CD4-positive, alpha-beta T cell treated with Interleukin-4 for 1 hour (primary cell): ENCODE measurements around the gene FXYD4.

Experiments used
- DNase-seq, 2 donors: peaks; one replicate each; pipeline ENCODE4 v3.0.0-alpha.2; 2020 to 2022

The FXYD4 gene

DNA sequence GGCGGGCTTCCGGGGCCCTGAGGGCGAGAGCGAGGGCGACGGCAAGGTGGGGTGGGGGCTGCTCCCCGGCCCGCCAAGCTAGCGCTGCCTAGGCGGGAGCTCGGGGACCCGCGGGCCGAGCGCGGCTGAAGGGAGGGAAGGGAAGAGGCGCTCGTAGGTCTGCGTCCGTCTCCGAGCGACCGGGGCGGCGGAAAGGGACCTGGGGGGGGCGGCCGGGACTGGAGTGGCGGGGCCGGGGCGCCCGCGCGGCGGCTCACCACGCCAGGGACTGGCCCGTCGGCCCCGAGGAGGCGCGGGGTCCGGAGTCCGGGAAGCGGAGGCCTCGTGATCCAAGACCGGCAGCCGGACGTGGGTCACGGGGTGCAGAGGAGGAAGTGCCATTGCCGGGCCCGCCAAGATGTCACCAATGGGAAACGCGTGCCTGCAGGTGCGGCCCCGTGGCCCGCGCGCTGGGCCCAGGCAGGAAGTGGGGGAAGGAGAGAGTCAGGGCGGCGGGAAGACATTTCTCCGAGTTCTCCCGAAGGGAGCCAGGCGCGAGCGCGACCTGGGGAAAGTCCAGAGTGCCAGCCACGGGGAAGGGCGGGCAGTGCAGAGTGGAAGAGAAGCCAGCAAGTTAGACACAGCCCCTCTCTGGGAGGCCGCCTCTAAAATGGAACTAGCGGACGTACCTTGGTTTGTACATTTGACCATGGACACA, 25.6 kb downstream of the FXYD4 start:
- DNase-seq: peak; percentile 83 to 85

DNA sequence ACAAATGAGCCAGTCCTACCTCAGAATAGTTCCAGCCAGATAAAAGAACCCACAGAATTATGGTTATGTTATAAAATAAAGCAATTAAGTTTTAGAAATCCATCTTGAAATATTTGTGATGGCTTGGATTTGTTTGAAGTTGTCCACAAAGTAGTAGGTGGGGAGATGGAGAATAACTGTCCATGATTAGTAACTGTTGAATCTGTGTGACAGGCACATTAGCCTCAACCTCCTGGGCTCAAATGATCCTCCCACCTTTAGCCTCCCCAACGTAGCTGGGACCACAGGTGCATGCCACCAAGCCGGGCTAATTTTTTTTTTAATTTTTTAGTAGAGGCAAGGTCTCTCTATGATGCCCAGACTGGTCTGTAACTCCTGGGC, 27.5 kb downstream of the FXYD4 start:
- DNase-seq: no peak

GRCh38 chr10:43399320-43400310, 28.2 kb downstream of the FXYD4 start:
- peak in 1 of 2 donors; percentile 45 for DNase-seq

GRCh38 chr10:43401627-43402026, 30.2 kb downstream of the FXYD4 start:
- DNase-seq: no peak

DNA sequence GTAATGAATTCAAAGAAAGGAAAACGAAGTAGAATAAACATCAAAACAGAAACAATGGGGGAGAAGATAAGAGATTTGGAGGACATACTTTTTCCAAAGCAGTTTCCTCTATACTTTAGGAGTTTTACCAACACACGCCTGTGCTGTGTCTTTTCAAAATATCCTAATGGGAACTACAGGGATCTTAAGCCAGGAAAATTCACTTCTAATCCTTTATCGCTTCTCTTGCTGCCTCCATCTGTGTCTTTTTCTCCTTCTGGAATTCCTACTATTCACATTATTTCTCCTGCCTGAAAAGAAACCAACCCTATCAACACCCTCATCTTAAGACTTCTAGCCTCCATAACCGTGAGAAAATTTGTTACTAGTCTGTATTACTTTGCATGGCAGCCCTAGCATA, 30.7 kb downstream of the FXYD4 start:
- no peak for DNase-seq

- DNase-seq: no peak
Measured at GRCh38 chr10:43402880-43403452, 31.5 kb downstream of the FXYD4 start.

DNA sequence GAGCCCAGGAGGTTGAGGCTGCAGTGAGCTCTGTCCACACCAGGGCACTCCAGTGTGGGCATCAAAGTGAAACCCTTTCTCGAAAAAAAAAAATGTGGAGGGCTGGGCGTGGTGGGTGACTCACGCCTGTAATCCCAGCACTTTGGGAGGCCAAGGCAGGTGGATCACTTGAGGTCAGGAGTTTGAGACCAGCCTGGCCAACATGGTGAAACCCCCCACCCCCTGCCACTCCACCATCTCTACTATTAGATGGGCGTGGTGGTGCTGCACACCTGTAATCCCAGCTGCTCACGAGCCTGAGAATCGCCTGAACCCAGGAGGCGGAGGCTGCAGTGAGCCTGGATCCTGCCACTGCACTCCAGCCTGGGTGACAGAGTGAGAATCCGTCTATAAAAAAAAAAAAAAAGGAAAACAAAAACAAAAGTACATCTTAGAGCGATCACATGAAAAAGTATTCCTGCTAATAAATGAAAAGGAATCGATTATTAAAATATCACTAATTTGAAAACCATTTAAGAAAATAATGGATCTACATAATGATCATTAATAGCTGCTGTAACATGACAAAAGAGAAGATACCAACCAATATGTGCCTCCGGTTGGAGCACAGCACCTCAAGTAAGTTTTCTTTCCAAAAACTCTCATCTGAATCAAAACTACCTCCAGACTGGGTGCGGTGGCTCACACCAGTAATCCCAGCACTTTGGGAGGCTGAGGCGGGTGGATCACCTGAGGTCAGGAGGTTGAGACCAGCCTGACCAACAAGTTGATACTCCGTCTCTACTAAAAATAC, 32.7 kb downstream of the FXYD4 start:
- DNase-seq: no peak

- peak in 1 of 2 donors; percentile 68 for DNase-seq
Measured at GRCh38 chr10:43404704-43405084, 33.3 kb downstream of the FXYD4 start.

GRCh38 chr10:43407148-43407575, 35.7 kb downstream of the FXYD4 start:
- peak; percentile 51 to 56 for DNase-seq

GRCh38 chr10:43407576-43408330, 36.3 kb downstream of the FXYD4 start:
- DNase-seq: peak; percentile 86 to 90

DNA sequence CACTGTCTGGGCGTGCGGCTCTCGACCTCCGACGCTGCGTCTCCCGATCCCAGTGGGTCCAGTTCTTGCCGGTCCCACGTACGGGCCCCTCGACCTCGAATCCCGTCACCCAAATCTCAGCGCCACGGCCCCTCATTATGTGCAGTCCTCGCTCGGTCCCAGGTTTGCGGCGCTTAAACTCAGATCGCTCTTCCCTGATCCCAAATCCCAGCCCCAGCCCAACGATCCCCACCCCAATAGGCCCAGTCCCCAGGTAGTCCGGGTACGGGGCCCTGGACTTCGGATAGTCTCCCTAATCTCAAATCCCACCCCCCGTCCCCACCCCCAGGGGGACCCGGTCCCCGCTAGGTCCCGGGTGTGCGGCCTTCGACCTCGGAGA, 36.9 kb downstream of the FXYD4 start:
- no peak for DNase-seq

DNA sequence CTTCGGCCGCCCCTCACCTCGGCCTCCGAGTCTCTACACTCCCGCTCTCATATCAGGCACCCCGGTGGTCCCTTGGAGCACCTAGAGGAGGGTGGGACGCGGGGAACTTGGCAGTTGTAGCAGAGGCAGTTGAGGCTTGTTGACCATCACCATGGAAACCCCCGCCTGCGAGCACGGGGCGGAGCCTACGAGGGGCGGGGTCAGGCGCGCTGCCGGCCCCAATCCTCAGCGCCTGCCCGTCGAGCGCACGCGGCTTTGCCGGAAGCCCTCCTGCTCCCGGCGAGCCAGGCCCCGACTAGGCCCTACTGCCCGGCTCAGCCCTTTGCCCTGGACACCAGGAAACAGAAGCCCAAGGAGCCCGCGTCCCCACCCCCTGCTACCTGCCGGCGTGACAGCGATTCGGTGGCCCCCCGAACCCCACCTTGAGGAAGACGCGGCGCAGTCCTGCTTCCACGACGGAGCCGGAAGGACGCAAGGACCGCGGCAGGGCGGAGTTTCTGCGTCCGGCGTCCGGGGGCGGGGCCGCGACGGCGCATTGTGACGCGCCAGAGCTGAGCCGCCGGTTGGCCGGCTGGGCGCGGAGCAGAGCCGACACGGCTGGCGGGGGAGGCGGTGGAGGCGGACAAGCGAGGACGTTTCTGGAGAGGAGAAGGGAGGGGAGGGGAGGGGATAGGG, 37.4 kb downstream of the FXYD4 start, which contains the start of gene HNRNPF:
HNRNPF (minus strand) TSS at position 477 of the 675 bp plus-strand sequence. CDS start 21,302 bp downstream, outside the sequence.
- peak; percentile 97 for DNase-seq

- DNase-seq: peak; percentile 86 to 88
Measured at GRCh38 chr10:43409385-43410109, 38.1 kb downstream of the FXYD4 start.

DNA sequence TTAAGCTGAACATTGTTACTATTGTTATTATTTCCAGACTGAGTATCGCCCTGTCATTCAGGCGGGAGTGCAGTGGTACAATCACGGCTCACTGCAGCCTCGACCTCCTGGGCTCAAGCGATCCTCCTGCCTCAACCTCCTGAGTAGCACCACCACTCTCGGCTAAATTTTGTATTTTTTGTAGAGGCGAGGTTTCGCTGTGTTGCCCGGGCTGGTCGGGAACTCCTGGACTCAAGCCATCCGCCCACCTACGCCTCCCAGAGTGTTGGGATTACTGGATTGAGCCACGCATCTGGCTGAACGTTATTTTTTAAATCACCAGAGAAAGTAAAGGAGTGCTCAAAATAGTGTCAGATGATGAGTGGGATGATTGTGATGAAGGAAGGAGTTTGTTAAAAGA, 38.9 kb downstream of the FXYD4 start:
- DNase-seq: no peak

DNA sequence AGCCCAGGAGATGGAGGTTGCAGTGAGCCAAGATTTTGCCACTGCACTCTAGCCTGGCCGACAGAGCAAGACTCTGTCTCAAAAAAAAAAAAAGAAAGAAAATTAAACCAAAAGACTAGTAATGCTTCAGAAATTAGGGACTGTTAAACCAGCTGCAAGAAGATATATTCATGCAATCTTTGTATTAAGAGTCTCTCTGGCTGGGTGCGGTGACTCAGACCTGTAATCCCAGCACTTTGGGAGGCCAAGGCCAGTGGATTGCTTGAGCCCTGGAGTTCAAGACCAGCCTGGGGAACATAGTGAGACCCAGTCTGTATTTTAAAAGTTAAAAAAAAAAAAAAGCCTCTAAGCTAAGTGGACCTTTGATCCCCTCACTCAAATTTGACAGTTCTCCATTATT, 40.1 kb downstream of the FXYD4 start:
- DNase-seq: no peak

GRCh38 chr10:43415544-43415943, 44.1 kb downstream of the FXYD4 start:
- no peak for DNase-seq

DNA sequence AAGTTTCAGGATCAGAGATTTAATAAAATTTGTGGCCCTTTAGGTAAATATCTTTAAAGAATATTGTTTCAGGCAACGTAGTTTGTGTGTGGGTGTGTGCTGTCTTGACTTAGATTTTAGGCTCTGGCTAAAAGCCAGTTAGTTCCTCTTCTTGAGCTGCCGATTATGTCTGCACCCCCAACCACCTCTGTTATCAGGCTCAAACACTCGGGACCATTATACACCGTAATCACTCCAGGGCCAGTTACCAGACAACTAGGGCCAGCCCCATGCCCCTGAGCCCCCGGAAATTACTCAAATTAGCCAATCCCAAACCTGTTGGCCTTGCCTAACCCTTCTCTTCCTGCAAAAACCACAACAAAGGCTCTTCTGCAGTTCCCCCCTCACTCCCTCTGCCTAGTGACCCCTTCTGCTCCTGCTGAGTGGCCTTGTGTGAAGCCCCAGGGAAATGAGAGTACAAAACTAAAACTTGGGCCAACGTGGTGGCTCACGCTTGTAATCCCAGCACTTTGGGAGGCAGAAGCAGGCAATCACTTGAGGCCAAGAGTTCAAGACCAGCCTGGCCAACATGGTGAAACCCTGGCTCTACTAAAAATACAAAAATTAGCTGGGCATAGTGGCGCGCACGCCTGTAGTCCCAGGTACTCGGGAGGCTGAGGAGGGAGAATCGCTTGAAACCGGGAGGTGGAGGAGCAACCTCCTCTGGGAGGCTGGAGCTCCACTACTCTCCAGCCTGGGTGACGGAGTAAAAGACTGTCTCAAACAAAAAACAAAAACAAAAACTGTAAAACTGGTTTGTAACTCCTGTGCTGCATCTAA, 46.7 kb downstream of the FXYD4 start:
- peak; percentile 76 to 77 for DNase-seq

DNA sequence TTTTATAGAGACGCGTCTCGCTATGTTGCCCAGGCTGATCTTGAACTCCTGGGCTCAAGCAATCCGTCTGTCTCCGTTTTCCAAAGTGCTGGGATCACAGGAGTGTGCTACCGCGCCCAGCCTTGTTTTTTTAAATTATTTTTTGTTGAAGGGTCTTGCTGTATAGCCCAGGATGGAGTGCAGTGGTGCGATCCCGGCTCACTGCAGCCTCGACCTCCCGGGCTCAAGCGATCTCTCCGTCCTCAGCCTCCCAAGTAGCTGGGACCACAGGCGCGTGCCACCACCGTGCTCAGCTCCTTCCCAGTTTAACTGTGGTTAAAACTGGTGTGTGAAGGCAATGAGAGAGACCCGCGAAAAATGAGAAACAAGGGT, 48.5 kb downstream of the FXYD4 start:
- DNase-seq: no peak

DNA sequence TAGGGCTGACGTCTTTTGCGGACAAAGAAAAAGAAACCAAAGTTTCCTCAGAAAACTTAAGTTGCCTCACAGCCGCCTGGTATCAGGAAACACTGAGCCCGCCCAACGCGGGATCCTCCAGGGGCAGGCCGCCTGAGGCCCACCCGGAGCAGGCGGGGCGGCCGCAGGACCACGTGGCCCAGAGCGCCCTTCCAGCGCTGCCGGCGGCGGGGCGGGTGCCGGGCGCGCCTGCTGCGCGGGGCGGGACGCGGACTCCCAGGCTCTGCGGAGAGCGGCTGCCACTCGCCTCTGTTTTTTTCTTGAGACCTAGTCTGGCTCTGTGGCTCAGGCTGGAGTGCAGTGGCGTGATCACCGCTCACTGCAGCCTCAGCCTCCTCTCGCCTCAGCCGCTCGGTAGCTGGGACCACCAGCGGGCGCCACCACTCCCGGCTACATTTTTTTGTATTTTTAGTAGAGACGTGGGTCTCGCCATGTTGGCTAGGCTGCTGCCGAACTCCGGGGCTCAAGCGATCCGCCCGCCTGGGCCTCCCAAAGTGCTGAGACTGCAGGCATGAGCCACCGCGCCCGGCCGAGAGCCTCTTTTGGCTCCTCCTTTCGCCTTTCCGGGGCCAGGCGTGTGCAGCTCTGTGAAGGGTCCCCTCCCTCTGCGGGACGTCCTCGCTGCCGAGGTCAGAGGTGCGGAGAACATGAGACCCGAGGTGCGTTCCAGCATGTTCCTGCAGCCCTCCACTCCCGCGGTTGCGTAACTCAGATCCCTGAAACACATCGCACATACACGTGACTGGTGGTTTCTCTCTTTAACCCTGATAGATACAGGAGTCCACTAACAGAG, 49.1 kb downstream of the FXYD4 start:
- DNase-seq: peak; percentile 89 to 90
